NOMO-1 (cell line): ENCODE results near the gene PRKCE.

Experiments
- DNase-seq, 2 experiments: peaks; one replicate each; lab custom pipeline; 2025; ENCODE audit not compliant: unreplicated experiment in 2 of 2; lab: John Stamatoyannopoulos, UW

The PRKCE gene

GRCh38 chr2:45950606-45951005, 299.1 kb downstream of the PRKCE start:
- DNase-seq, result no peak

GRCh38 chr2:45951025-45951727, 299.7 kb downstream of the PRKCE start:
- no peak for DNase-seq

GRCh38 chr2:45952591-45952990, 301.1 kb downstream of the PRKCE start:
- DNase-seq, result no peak

GRCh38 chr2:45953376-45954027, 302.0 kb downstream of the PRKCE start:
- no peak for DNase-seq

- no peak for DNase-seq
Observed at GRCh38 chr2:45954233-45954850, 302.9 kb downstream of the PRKCE start.

GRCh38 chr2:45957533-45958227, 306.2 kb downstream of the PRKCE start:
- no peak for DNase-seq

GRCh38 chr2:45960057-45960863, 308.8 kb downstream of the PRKCE start:
- DNase-seq, result no peak

- DNase-seq, result no peak
Observed at GRCh38 chr2:45962177-45962921, 310.9 kb downstream of the PRKCE start.

GRCh38 chr2:45963816-45964215, 312.3 kb downstream of the PRKCE start:
- no peak for DNase-seq

GRCh38 chr2:45964223-45964841, 312.9 kb downstream of the PRKCE start:
- DNase-seq, result no peak

- no peak for DNase-seq
Observed at GRCh38 chr2:45964906-45965305, 313.4 kb downstream of the PRKCE start.

- DNase-seq, result no peak
Observed at GRCh38 chr2:45965871-45966498, 314.5 kb downstream of the PRKCE start.

- no peak for DNase-seq
Observed at GRCh38 chr2:45968946-45969584, 317.6 kb downstream of the PRKCE start.

GRCh38 chr2:45973426-45973825, 322.0 kb downstream of the PRKCE start:
- DNase-seq, result no peak

GRCh38 chr2:45974056-45974455, 322.6 kb downstream of the PRKCE start:
- DNase-seq, result no peak

GRCh38 chr2:45974762-45975408, 323.4 kb downstream of the PRKCE start:
- no peak for DNase-seq

GRCh38 chr2:45975752-45976517, 324.5 kb downstream of the PRKCE start:
- no peak for DNase-seq
